ENCODE results near the gene PXDN. TPM values are rescaled to one million over a fixed set of nuclear protein-coding genes. Genes with fewer than 3 reads are reported as not detected.

PXDN gene
- total RNA-seq, 1 donor from 2014 or later = 292 TPM

GRCh38 chr2:1715184-1716013 lies 28.9 kb downstream of the PXDN start:
- no peaks in the 10 kb centered on the region for H3K36me3 Mint-ChIP-seq
- no peaks in the 10 kb centered on the region for H3K27me3 Mint-ChIP-seq (ENCODE audit: low read depth)
- H3K9me3 Mint-ChIP-seq = no peaks in the 10 kb centered on the region
- DNase-seq (ENCODE audit: low spot score in 2 of 2, unreplicated experiment in 2 of 2) = no peak
- no peak for TF ChIP-seq CTCF (IDR thresholded peaks at IDR 0.05; ENCODE audit: unreplicated experiment)
- peak overlapping the region; percentile 86 for H3K27ac Mint-ChIP-seq
- H3K4me3 Mint-ChIP-seq = no peak overlapping the region
- peaks cover 31% of the 10 kb centered on the region for H3K4me1 Mint-ChIP-seq

DNA sequence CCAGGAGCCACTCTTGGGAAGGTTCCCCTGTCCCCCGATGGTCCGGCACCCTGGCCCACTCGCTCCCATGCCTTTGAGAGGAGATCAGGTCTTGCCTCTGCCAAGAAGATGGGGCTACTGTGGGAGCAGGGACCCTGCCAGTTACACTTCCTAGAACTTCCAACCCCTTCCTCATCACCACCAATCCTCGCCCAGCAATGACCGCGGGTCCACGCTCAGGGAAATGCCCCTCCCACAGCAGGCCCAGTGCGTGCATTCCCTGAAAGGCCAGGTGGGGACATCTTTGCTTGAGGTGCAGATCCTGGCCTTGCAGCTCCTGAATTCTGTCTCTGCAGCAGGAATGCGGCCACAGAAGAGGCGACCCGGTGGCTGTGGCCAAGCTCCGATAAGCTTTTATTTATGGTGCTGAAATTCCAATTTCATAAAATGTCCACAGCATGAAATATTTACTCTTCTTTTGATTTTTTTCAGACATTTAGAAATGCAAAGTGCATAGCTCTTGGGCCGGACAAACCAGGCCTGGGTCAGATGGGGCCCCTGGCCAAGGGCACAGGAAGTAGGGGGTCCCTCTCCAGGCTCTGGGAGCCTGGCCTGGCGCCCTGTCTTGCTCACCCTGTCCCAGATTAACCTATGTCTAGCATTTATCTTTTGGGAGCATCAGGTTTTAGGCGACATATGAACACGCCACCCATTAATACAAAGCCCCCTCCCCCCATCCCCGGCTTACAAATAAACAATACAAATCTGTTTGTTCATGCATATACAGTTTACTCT lies 29.8 kb downstream of the PXDN start:
- Mint-ChIP-seq H3K27ac (peak overlapping the region; percentile 86), H3K36me3 (no peaks in the 10 kb centered on the region), H3K4me3 (no peak overlapping the region), H3K4me1 (peaks cover 31% of the 10 kb centered on the region), H3K27me3 (ENCODE audit: low read depth) (no peaks in the 10 kb centered on the region), H3K9me3 (no peaks in the 10 kb centered on the region)
- no peak for TF ChIP-seq CTCF (IDR thresholded peaks at IDR 0.05; ENCODE audit: unreplicated experiment)
- DNase-seq (ENCODE audit: low spot score in 2 of 2, unreplicated experiment in 2 of 2) = no peak

- TF ChIP-seq CTCF (IDR thresholded peaks at IDR 0.05; ENCODE audit: unreplicated experiment) = no peak
- DNase-seq (ENCODE audit: low spot score in 2 of 2, unreplicated experiment in 2 of 2) = no peak
- H3K4me1 Mint-ChIP-seq = peaks cover 33% of the 10 kb centered on the region
- H3K9me3 Mint-ChIP-seq = no peaks in the 10 kb centered on the region
- H3K4me3 Mint-ChIP-seq = no peak overlapping the region
- no peak overlapping the region for H3K27ac Mint-ChIP-seq
- H3K36me3 Mint-ChIP-seq = no peaks in the 10 kb centered on the region
- no peaks in the 10 kb centered on the region for H3K27me3 Mint-ChIP-seq (ENCODE audit: low read depth)
Measured at GRCh38 chr2:1713839-1714236, 30.5 kb downstream of the PXDN start.

DNA sequence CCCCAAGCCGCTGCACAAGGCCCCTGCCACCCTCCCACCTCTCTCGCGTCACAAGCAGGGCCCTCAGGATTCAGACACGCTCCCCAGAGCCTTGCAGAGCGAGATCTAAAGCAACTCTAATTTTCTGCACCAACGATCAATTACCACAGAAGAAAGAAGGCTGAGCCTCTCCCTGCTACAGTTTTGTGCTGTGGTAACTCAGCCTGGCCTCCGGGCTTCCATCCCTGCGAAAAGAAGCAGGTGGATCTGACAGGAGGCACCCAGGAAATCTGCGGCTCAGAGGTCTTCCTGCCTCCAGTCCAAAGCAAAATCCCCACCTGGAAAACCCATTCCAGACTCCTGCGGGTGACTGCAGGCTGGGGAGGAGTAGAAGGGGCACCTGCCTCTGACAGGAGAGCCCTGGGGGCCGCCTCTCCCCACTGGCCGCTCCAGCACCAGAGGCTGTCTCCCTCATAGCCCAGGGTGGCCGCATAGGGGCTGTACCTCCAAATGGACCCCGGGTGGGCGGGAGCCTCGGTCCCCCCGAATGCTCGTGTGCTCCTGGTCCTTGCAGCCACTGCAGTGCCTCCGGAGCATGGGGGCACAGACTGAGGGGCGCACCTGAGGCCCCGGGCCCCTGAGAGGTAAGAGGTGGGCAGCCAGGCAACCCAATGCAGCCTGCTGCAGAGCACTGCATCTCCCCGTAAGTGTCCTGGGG lies 31.0 kb downstream of the PXDN start:
- no peak for DNase-seq (ENCODE audit: low spot score in 2 of 2, unreplicated experiment in 2 of 2)
- Mint-ChIP-seq H3K9me3 (no peaks in the 10 kb centered on the region), H3K4me1 (peaks cover 38% of the 10 kb centered on the region), H3K27ac (no peak overlapping the region), H3K36me3 (no peaks in the 10 kb centered on the region), H3K27me3 (ENCODE audit: low read depth) (no peaks in the 10 kb centered on the region), H3K4me3 (no peak overlapping the region)
- TF ChIP-seq CTCF (IDR thresholded peaks at IDR 0.05; ENCODE audit: unreplicated experiment) = no peak

GRCh38 chr2:1709946-1710560 lies 34.3 kb downstream of the PXDN start:
- no peak overlapping the region for H3K4me3 Mint-ChIP-seq
- TF ChIP-seq CTCF (IDR thresholded peaks at IDR 0.05; ENCODE audit: unreplicated experiment) = no peak
- H3K27ac Mint-ChIP-seq = no peak overlapping the region
- no peaks in the 10 kb centered on the region for H3K27me3 Mint-ChIP-seq (ENCODE audit: low read depth)
- no peaks in the 10 kb centered on the region for H3K9me3 Mint-ChIP-seq
- H3K4me1 Mint-ChIP-seq = peaks cover 36% of the 10 kb centered on the region
- no peak for DNase-seq (ENCODE audit: low spot score in 2 of 2, unreplicated experiment in 2 of 2)
- no peaks in the 10 kb centered on the region for H3K36me3 Mint-ChIP-seq
